Measurements from ENCODE around the gene PELI2. TPM values are rescaled to one million over a fixed set of nuclear protein-coding genes. Genes with fewer than 3 reads are reported as not detected.

PELI2 gene
- total RNA-seq, 2 donors from 2014 or later, result 9.8 to 13.9 TPM

GRCh38 chr14:56216626-56217379, 98.6 kb downstream of the PELI2 start:
- H3K9ac ChIP-seq (ENCODE audit: low read depth in 2 of 2, low read length in 2 of 2), result no peak overlapping the region
- TF ChIP-seq, protein P1, sequence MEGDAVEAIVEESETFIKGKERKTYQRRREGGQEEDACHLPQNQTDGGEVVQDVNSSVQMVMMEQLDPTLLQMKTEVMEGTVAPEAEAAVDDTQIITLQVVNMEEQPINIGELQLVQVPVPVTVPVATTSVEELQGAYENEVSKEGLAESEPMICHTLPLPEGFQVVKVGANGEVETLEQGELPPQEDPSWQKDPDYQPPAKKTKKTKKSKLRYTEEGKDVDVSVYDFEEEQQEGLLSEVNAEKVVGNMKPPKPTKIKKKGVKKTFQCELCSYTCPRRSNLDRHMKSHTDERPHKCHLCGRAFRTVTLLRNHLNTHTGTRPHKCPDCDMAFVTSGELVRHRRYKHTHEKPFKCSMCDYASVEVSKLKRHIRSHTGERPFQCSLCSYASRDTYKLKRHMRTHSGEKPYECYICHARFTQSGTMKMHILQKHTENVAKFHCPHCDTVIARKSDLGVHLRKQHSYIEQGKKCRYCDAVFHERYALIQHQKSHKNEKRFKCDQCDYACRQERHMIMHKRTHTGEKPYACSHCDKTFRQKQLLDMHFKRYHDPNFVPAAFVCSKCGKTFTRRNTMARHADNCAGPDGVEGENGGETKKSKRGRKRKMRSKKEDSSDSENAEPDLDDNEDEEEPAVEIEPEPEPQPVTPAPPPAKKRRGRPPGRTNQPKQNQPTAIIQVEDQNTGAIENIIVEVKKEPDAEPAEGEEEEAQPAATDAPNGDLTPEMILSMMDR (IDR thresholded peaks at IDR 0.05), result no peak
- no peaks in the 10 kb centered on the region for H3K36me3 ChIP-seq
- intact Hi-C loops (cut with DNase I), result no loop called here
- no peak overlapping the region for H3K27ac ChIP-seq
- no peak for DNase-seq
- no peak overlapping the region for H3K4me3 ChIP-seq
- H3K9me3 ChIP-seq, result no peaks in the 10 kb centered on the region
- no peaks in the 10 kb centered on the region for H3K27me3 ChIP-seq
- no peaks in the 10 kb centered on the region for H3K4me1 ChIP-seq

- Histone ChIP-seq H3K4me3 (no peak overlapping the region), H3K9me3 (no peaks in the 10 kb centered on the region), H3K27ac (no peak overlapping the region), H3K4me1 (no peaks in the 10 kb centered on the region), H3K9ac (ENCODE audit: low read depth in 2 of 2, low read length in 2 of 2) (no peak overlapping the region), H3K36me3 (no peaks in the 10 kb centered on the region), H3K27me3 (no peaks in the 10 kb centered on the region)
- intact Hi-C loops (cut with DNase I), result no loop called here
- TF ChIP-seq, protein P1 (IDR thresholded peaks at IDR 0.05), result no peak
- no peak for DNase-seq
Measured at GRCh38 chr14:56217380-56218045, 99.3 kb downstream of the PELI2 start.

DNA sequence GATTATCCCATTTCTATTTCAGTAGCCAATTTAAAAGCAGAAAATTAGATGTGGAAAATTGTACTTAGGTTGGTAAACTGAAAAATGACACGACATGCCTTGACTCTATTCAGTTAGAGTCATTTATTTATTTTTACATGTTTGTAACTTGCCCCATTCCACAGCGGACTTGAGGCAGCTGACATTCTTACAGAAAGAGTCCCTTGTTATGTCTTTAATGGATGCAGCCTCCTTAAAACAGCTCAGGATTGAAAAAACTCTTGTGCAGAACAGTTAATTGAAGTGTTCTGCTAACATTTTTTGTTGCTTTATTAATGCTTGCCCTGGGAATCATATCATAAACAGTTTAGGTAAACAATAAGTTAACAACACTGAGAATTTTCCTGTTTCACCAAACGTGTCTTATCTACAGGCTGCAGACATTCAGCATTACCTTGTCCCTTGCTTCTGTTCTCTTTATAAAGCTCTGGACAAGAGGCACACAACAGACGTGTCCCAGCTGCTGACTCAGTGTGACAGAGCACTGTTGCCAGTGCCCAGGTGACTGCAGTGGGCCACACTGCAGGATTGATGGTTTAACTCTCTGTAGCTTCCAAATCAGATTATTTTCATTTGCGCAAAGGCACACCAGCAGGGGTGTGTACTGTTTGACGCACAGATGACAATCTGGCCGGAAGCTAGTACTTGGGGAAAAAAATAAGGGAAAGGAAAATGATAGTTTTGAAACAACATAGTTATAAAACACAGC, 101.6 kb downstream of the PELI2 start:
- intact Hi-C loops (cut with DNase I), result no loop called here
- H3K9me3 ChIP-seq, result no peaks in the 10 kb centered on the region
- no peaks in the 10 kb centered on the region for H3K4me1 ChIP-seq
- no peak overlapping the region for H3K9ac ChIP-seq (ENCODE audit: low read depth in 2 of 2, low read length in 2 of 2)
- no peak for DNase-seq
- H3K36me3 ChIP-seq, result no peaks in the 10 kb centered on the region
- H3K27me3 ChIP-seq, result no peaks in the 10 kb centered on the region
- H3K27ac ChIP-seq, result no peak overlapping the region
- TF ChIP-seq, protein P1 (IDR thresholded peaks at IDR 0.05), result no peak
- H3K4me3 ChIP-seq, result no peak overlapping the region

DNA sequence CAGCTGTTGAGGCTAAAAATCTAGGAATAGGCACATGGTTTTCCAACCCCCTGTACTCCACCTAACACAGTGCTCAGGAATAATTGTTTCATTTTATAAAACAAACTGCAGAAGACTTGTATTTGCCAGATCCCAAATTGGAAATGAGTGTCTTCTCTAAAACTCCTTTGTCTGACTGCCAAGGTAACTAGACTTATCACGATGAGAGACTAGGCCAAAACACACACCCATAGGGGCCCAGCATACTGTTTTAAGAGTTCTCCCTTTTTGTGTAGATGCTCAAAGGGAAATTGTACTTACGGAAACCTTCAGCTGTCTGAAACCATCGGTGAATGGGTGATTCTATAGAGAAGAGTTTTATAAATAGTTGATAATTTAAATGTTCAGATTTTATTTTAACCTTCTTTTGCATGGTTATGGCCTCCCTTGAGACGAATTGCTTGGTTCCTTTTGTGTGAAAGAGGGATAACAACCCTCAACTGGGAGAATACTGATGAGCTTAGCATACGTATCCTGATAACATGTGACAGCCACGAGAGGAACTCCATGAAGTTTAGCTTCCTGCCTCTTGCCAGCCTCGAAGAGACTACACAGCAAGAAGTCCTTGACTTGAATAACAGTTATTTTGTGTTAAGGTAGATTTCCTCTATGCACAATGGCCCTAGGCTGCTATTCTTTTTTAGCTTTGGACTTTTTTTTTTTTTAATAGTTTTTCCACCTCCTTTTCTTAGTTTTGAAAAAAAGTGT, 103.3 kb downstream of the PELI2 start:
- no peaks in the 10 kb centered on the region for H3K36me3 ChIP-seq
- no peak overlapping the region for H3K9ac ChIP-seq (ENCODE audit: low read depth in 2 of 2, low read length in 2 of 2)
- intact Hi-C loops (cut with DNase I), result no loop called here
- no peaks in the 10 kb centered on the region for H3K4me1 ChIP-seq
- no peaks in the 10 kb centered on the region for H3K27me3 ChIP-seq
- H3K4me3 ChIP-seq, result no peak overlapping the region
- H3K27ac ChIP-seq, result no peak overlapping the region
- no peaks in the 10 kb centered on the region for H3K9me3 ChIP-seq
- DNase-seq, result no peak
- TF ChIP-seq, protein P1 (IDR thresholded peaks at IDR 0.05), result no peak

- TF ChIP-seq, protein P1 (IDR thresholded peaks at IDR 0.05), result no peak
- Histone ChIP-seq H3K4me1 (no peaks in the 10 kb centered on the region), H3K27me3 (no peaks in the 10 kb centered on the region), H3K36me3 (no peaks in the 10 kb centered on the region), H3K4me3 (no peak overlapping the region), H3K9me3 (no peaks in the 10 kb centered on the region), H3K27ac (no peak overlapping the region), H3K9ac (ENCODE audit: low read depth in 2 of 2, low read length in 2 of 2) (no peak overlapping the region)
- no peak for DNase-seq
- intact Hi-C loops (cut with DNase I), result no loop called here
Measured at GRCh38 chr14:56224229-56224628, 106.0 kb downstream of the PELI2 start.
